Psoas muscle (tissue), 8 donors: Measurements from ENCODE around the gene GPR84. TPM values are rescaled to one million over a fixed set of nuclear protein-coding genes. Genes with fewer than 3 reads are reported as not detected.

Source experiments
- ATAC-seq, 4 donors: fragments of 200-7000 bp; cut with Tn5 transposase; one replicate each; pipeline ENCODE4 v1.9.1; 2020; ENCODE audit warnings: moderate library complexity in 3 of 4, mild to moderate bottlenecking in 2 of 4
- DNase-seq, 2 donors: peaks; one replicate each; pipeline ENCODE4 v3.0.0-alpha.2; 2020
- H3K27ac ChIP-seq: fragments of 200-600 bp; one replicate; pipeline ENCODE4 v1.8.0; 2022
- H3K27me3 ChIP-seq, 3 donors: fragments of 200-600 bp in 1 of 3; one replicate each; pipeline versions ENCODE4 v1.6.1 to v1.8.0; 2013 to 2022; ENCODE audit warnings: low read length in 2 of 3, mild to moderate bottlenecking in 2 of 3, moderate library complexity in 1 of 3; ENCODE audit not compliant: insufficient read depth in 3 of 3
- H3K36me3 ChIP-seq, 2 donors: fragments of 200-600 bp in 1 of 2; one replicate each; pipeline versions ENCODE4 v1.6.1 to v1.8.0; 2013 to 2022; ENCODE audit warnings: low read depth in 1 of 2, mild to moderate bottlenecking in 1 of 2, moderate library complexity in 1 of 2; ENCODE audit not compliant: insufficient read depth in 1 of 2
- H3K4me1 ChIP-seq: fragments of 200-600 bp; one replicate; pipeline ENCODE4 v1.8.0; 2022
- H3K4me3 ChIP-seq: fragments of 200-600 bp; one replicate; pipeline ENCODE4 v1.8.0; 2022; ENCODE audit warnings: mild to moderate bottlenecking
- H3K9me3 ChIP-seq: fragments of 200-600 bp; one replicate; pipeline ENCODE4 v1.8.0; 2022
- WGBS, 3 donors: extraction: QIAGEN DNeasy Blood & Tissue Kit; methylation state at CpG; one replicate each; pipeline versions ENCODE4 v1.1.6 to v1.1.7; 2013; 5-methylcytosine and 5-hydroxymethylcytosine counted together
- intact Hi-C, 2 donors: fragments of 100-400 bp; cut with DNase I; formaldehyde crosslinking; loops; one replicate each; pipeline versions ENCODE4 v1.11.0 to v1.14.2; 2022
- polyA plus RNA-seq, 3 donors: library from polyadenylated mRNA; stranded (reverse); fragments of 200-250 nt; gene quantifications; one replicate each; pipeline ENCODE4 v1.2.3, GENCODE V29; 2013
- total RNA-seq, 4 donors: library from RNA; stranded (reverse); fragmentation: NEBNext Ultra II Directional in 2 of 4; extraction: Animal tissue kit (Norgen Biotek cat#: 25700) in 2 of 4; gene quantifications; one replicate each; pipeline versions ENCODE4 v1.2.1 to v1.2.4, GENCODE V29; 2021 to 2023
- TF ChIP-seq, protein P1 (sequence below): fragments of 200-600 bp; IDR thresholded peaks from one replicate; pipeline ENCODE4 v1.8.0; 2022; ENCODE audit warnings: antibody characterized with exemption
- donor health status: healthy with polysubstance abuse.
- donor health status: DM: no; HTN: no; CAD: no; lungs with moderate emphysema.
- donor health status: Bipolar disorder and iron deficiency.
- donor health status: healthy.
- donor health status: DM: yes; HTN: yes; CAD: no.
- donor health status: DM: no; HTN: no; CAD: no.
- donor health status: DM: no; HTN: no; CAD: no.
- donor health status: DM: yes; HTN: yes; CAD: no.

Gene GPR84
- total and polyA plus RNA-seq, 7 donors = 0.16 to 0.40 TPM; not detected in 5

DNA sequence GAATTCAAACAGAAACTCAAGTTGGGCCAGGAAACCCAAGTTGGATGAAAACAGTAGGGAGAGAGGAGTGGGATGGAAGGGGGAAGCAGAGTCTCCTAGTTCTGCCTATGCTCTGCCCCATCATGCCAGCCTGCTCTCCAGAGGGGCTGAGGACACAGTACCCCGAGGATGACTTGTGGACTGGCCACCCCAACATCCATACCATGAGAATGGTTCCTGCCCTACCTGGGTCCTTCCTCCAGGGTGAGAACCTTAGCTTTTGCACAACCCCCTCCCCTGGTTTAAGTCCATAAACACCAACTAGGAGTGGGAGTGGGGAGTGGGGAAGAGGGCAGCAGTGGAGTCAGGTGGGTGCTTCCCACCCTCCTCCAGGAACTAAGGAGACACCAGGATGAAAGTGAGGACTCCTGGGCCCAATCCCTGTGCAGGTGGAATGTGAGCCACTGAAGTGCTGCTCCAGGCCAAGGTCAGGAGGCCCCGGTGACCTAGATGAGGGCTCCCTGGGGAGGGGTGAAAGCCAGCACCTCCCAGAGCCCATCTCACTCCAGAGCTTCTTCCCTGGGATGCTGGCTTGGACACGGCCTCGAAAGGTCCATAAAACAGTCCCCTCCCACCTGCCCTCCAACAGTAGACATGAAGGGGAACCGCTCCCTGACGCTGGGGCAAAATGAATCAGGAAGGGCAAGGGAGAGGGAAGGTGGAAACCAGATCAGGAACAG, 13.7 kb upstream of the GPR84 start:
- TF ChIP-seq, protein P1, sequence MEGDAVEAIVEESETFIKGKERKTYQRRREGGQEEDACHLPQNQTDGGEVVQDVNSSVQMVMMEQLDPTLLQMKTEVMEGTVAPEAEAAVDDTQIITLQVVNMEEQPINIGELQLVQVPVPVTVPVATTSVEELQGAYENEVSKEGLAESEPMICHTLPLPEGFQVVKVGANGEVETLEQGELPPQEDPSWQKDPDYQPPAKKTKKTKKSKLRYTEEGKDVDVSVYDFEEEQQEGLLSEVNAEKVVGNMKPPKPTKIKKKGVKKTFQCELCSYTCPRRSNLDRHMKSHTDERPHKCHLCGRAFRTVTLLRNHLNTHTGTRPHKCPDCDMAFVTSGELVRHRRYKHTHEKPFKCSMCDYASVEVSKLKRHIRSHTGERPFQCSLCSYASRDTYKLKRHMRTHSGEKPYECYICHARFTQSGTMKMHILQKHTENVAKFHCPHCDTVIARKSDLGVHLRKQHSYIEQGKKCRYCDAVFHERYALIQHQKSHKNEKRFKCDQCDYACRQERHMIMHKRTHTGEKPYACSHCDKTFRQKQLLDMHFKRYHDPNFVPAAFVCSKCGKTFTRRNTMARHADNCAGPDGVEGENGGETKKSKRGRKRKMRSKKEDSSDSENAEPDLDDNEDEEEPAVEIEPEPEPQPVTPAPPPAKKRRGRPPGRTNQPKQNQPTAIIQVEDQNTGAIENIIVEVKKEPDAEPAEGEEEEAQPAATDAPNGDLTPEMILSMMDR = no peak
- H3K27ac ChIP-seq = no peak overlapping the region
- H3K27me3 ChIP-seq = no peaks in the 10 kb centered on the region
- peaks cover 0 to 49% of the 10 kb centered on the region in 2 donors for H3K36me3 ChIP-seq
- no peaks in the 10 kb centered on the region for H3K9me3 ChIP-seq
- H3K4me1 ChIP-seq = peaks cover 57% of the 10 kb centered on the region
- ATAC-seq (no peak), DNase-seq (peak in 1 of 2 donors; percentile 39)
- WGBS, 3 donors = 69 to 75% (median 75%) methylated on average over 6 of the region's 6 CpGs
- intact Hi-C loops = loop anchor here in 1 of 2 donors (10.0 kb wide), 1 partner anchor 393 kb away; the partner anchor contains the start of gene HOXC10
- H3K4me3 ChIP-seq = peak overlapping the region; percentile 63

DNA sequence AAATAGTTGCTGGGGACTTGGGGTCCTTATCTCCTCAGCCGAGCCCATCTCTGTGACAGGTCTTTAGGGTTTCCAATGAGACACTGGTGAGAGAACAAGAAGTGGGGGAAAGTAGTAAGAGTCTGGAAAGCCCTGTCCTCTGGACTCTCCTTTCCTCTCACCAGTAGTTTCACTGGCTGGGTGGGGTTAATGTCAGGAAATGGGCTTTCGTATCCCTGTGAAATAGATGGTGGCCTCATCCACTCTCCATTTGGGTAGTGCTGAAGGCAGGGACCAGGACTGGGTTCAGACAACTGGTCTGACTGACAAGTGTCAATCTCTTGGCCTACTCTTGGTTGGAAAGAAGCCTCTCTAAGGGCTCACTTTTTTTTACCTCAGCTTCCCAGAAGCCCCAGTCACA, 12.7 kb upstream of the GPR84 start:
- Histone ChIP-seq H3K4me3 (no peak overlapping the region), H3K36me3 (peaks cover 0 to 52% of the 10 kb centered on the region in 2 donors), H3K9me3 (no peaks in the 10 kb centered on the region), H3K4me1 (peaks cover 53% of the 10 kb centered on the region), H3K27ac (peak overlapping the region; percentile 36), H3K27me3 (no peaks in the 10 kb centered on the region)
- no peak for DNase-seq
- ATAC-seq = no peak
- intact Hi-C loops = loop anchor here in 1 of 2 donors (10.0 kb wide), 1 partner anchor 392 kb away; the partner anchor contains the start of gene HOXC10
- TF ChIP-seq, protein P1 = no peak
- WGBS, 3 donors = 79 to 88% (median 80%) methylated on average over 2 of the region's 2 CpGs

DNA sequence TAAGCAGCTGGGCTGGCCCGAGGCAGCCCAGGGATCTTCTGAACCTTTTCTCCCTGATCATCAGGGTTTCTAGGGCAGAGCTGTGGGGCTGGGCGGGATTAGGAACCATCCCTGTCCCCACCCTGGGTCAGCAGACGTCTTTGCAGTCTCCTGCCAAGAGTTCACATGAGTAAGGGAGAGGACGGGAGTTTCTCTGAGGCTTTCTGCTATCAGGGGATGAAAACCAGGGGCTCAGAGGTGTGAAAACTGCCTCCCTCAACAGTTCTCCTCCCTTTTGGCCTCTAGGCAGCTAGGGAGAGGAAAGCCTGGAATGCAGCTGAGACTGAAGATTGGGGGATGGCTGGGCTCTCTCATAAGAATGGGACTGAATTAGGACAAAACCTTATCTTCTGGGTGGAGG, 12.3 kb upstream of the GPR84 start:
- Histone ChIP-seq H3K4me1 (peaks cover 55% of the 10 kb centered on the region), H3K4me3 (no peak overlapping the region), H3K9me3 (no peaks in the 10 kb centered on the region), H3K27ac (peak overlapping the region; percentile 36), H3K27me3 (no peaks in the 10 kb centered on the region), H3K36me3 (peaks cover 0 to 50% of the 10 kb centered on the region in 2 donors)
- intact Hi-C loops = loop anchor here in 1 of 2 donors (10.0 kb wide), 1 partner anchor 392 kb away; the partner anchor contains the start of gene HOXC10
- TF ChIP-seq, protein P1 = no peak
- WGBS, 3 donors = 68 to 79% (median 74%) methylated on average over 4 of the region's 4 CpGs
- no peak for ATAC-seq
- DNase-seq = peak in 1 of 2 donors; percentile 61

DNA sequence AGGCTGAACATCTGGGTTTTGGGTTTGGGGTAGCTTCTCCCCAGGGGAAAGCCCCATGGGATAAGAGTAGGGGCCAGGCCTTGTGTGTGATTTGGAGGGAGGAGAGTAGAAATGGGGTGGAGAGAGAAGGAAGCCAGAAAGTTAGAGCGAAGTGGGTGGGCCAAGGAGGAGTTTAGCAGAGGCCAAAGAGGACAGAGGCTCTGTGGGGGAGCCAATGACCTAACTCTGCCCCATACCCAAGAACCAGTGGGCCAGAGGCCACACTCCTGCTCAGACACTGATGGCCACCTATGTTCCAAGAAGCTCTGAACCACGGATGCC, 10.9 kb upstream of the GPR84 start:
- intact Hi-C loops = loop anchor here in 1 of 2 donors (10.0 kb wide), 1 partner anchor 390 kb away; the partner anchor contains the start of gene HOXC10
- no peak overlapping the region for H3K4me3 ChIP-seq

More for the DNA sequence above, 10.9 kb upstream of the GPR84 start:
- H3K4me1 ChIP-seq = peaks cover 53% of the 10 kb centered on the region
- peak in 1 of 2 donors; percentile 44 for DNase-seq
- H3K9me3 ChIP-seq = no peaks in the 10 kb centered on the region
- peaks cover 0 to 42% of the 10 kb centered on the region in 2 donors for H3K36me3 ChIP-seq
- 51 to 81% (median 71%) methylated on average over 2 of the region's 2 CpGs for WGBS, 3 donors
- H3K27me3 ChIP-seq = no peaks in the 10 kb centered on the region
- H3K27ac ChIP-seq = peak overlapping the region; percentile 36
- TF ChIP-seq, protein P1 = no peak
- ATAC-seq = no peak
